Upper lobe of left lung (tissue), 4 donors: Measurements from ENCODE around the gene PTPRN2.

ENCODE experiments used
- CTCF ChIP-seq, 6 experiments: fragments of 450-650 bp in 4 of 6; fragments of 200-600 bp in 2 of 6; sonication (generic) in 2 of 6; IDR thresholded peaks; one replicate each; pipeline ENCODE4 v1.5.1; 2016 to 2019; ENCODE audit warnings: antibody characterized with exemption in 6 of 6
- POLR2AphosphoS5 ChIP-seq, 2 donors: sonication (generic); formaldehyde crosslinking; IDR thresholded peaks; one replicate each; pipeline ENCODE4 v1.5.1; 2017; ENCODE audit warnings: antibody characterized with exemption in 2 of 2

GRCh38 chr7:157540020-157540419 is 1047.6 kb downstream of the PTPRN2 start:
- TF ChIP-seq POLR2AphosphoS5 (IDR thresholded peaks at IDR 0.05), result no peak
- no peak for TF ChIP-seq CTCF (IDR thresholded peaks at IDR 0.05)
